ENCODE measurements around the gene ULK4. TPM values are rescaled to one million over a fixed set of nuclear protein-coding genes. Genes with fewer than 3 reads are reported as not detected.

The ULK4 gene
- polyA plus RNA-seq, 1 of the 3 experiments (the other 2 are of a cell fraction) = 6.2 TPM

GRCh38 chr3:41989518-41989917, 27.6 kb upstream of the ULK4 start:
- Histone ChIP-seq H3K9me2 (no peaks in the 10 kb centered on the region), H3K4me1 (ENCODE audit: control insufficient read depth in 1 of 2, insufficient read depth in 2 of 2, low read depth in 1 of 2, low read length in 1 of 2) (no peaks in the 10 kb centered on the region; a peak in 1 of 4 replicates), H3K27me3 (ENCODE audit: insufficient read depth) (no peaks in the 10 kb centered on the region), H3K4me3 (ENCODE audit: low read depth in 2 of 2, low read length in 1 of 2) (no peak overlapping the region), H2AFZ (ENCODE audit: low read depth) (no peak overlapping the region), H3K4me2 (no peak overlapping the region), H3K79me2 (ENCODE audit: insufficient read depth) (no peaks in the 10 kb centered on the region), H4K20me1 (ENCODE audit: insufficient read depth) (no peaks in the 10 kb centered on the region), H3K9ac (no peak overlapping the region), H3K9me3 (no peaks in the 10 kb centered on the region), H3F3A (replicated peaks; ENCODE audit: insufficient read depth) (no peaks in the 10 kb centered on the region), H3K36me3 (replicated peaks in 1 of 2; ENCODE audit: control insufficient read depth in 1 of 2, insufficient read depth in 2 of 2, low read length in 1 of 2) (no peaks in the 10 kb centered on the region), H3K27ac (ENCODE audit: low read depth in 2 of 2, low read length in 1 of 2) (no peak overlapping the region)
- WGBS (ENCODE audit: low lambda C conversion rate) = 97% methylated on average over 3 of the region's 3 CpGs
- ChIA-PET POLR2A (no interaction called here), CTCF (interaction anchor here (1.0 kb wide), 1 partner anchor 202 kb away, joined by 3 read pairs; no protein-coding TSS in a partner anchor)
- TF ChIP-seq REST (IDR thresholded peaks at IDR 0.05; ENCODE audit: low read depth, low read length) = no peak
- TF ChIP-seq CTCF (IDR thresholded peaks at IDR 0.05) = no peak
- no peak for TF ChIP-seq FOSL2 (IDR thresholded peaks at IDR 0.05; ENCODE audit: borderline replicate concordance, low read depth)
- no peak for TF ChIP-seq TEAD4 (IDR thresholded peaks at IDR 0.05; ENCODE audit: borderline replicate concordance, insufficient read depth)
- no peak for TF ChIP-seq RFX5 (IDR thresholded peaks at IDR 0.05; ENCODE audit: low read length)
- TF ChIP-seq TCF12 (IDR thresholded peaks at IDR 0.05) = no peak
- TF ChIP-seq YY1 (IDR thresholded peaks at IDR 0.05; ENCODE audit: low read depth) = no peak
- no peak for TF ChIP-seq TAF1 (IDR thresholded peaks at IDR 0.05; ENCODE audit: borderline replicate concordance, low read depth, low read length)
- TF ChIP-seq JUND (IDR thresholded peaks at IDR 0.05) = no peak
- no peak for TF ChIP-seq ZBTB33 (IDR thresholded peaks at IDR 0.05; ENCODE audit: borderline replicate concordance, low read depth)
- no peak for TF ChIP-seq NFIC (IDR thresholded peaks at IDR 0.05; ENCODE audit: borderline replicate concordance)
- no peak for TF ChIP-seq FOXM1 (IDR thresholded peaks at IDR 0.05; ENCODE audit: low read depth)
- no peak for TF ChIP-seq RCOR1 (IDR thresholded peaks at IDR 0.05; ENCODE audit: low read length)
- TF ChIP-seq FOXJ3 (CRISPR knock-in tag; IDR thresholded peaks at IDR 0.05) = no peak
- TF ChIP-seq PBX3 (IDR thresholded peaks at IDR 0.05) = no peak
- TF ChIP-seq MEF2A (IDR thresholded peaks at IDR 0.05; ENCODE audit: borderline replicate concordance, low read depth) = no peak
- no peak for DNase-seq
